ENCODE measurements around the gene TLK1. TPM values are rescaled to one million over a fixed set of nuclear protein-coding genes. Genes with fewer than 3 reads are reported as not detected.

Gene TLK1
- total and polyA plus RNA-seq, 9 donors: 15.9 to 77.4 (median 61.7) TPM

GRCh38 chr2:170943041-170943440 is 217.7 kb downstream of the TLK1 start:
- H3K36me3 ChIP-seq: no peaks in the 10 kb centered on the region
- H3K9me3 ChIP-seq: no peaks in the 10 kb centered on the region
- H3K4me3 ChIP-seq: no peak overlapping the region
- peaks cover 8% of the 10 kb centered on the region for H3K4me1 ChIP-seq (ENCODE audit: insufficient read depth)
- H3K27me3 ChIP-seq: no peaks in the 10 kb centered on the region
- WGBS, 3 donors: 2 to 15% (median 9%) methylated on average over 1 of the region's 1 CpG
- DNase-seq: no peak
- intact Hi-C loops (cut with DNase I): no loop called here
- H3K27ac ChIP-seq: no peak overlapping the region
- TF ChIP-seq POLR2A (IDR thresholded peaks at IDR 0.05) (no peak), CTCF (IDR thresholded peaks at IDR 0.05) (no peak), EP300 (IDR thresholded peaks at IDR 0.05) (no peak)

- intact Hi-C loops (cut with DNase I): no loop called here
- H3K27ac ChIP-seq: no peak overlapping the region
- H3K36me3 ChIP-seq: no peaks in the 10 kb centered on the region
- DNase-seq: no peak
- no peak overlapping the region for H3K4me3 ChIP-seq
- H3K27me3 ChIP-seq: no peaks in the 10 kb centered on the region
- WGBS, 3 donors: 54 to 60% (median 56%) methylated on average over 4 of the region's 4 CpGs
- no peaks in the 10 kb centered on the region for H3K9me3 ChIP-seq
- peaks cover 6% of the 10 kb centered on the region for H3K4me1 ChIP-seq (ENCODE audit: insufficient read depth)
- no peak for TF ChIP-seq CTCF (IDR thresholded peaks at IDR 0.05)
- no peak for TF ChIP-seq POLR2A (IDR thresholded peaks at IDR 0.05)
- no peak for TF ChIP-seq EP300 (IDR thresholded peaks at IDR 0.05)
Measured at GRCh38 chr2:170942615-170943014, 218.1 kb downstream of the TLK1 start.

Other genes starting within 250 kb of the TLK1 start
- gene GORASP2, start 231.6 kb downstream of the TLK1 start, total RNA-seq: 10 to 100 TPM; 23.8 to 89.2 (median 71.0) TPM
- gene GORASP2, start 231.6 kb downstream of the TLK1 start, polyA plus RNA-seq: 100 to 1,000 TPM in 1 of 2 donors, 10 to 100 TPM in 1; 41.7 to 132 TPM